ENCODE data around the gene PCDHGA12. TPM values are rescaled to one million over a fixed set of nuclear protein-coding genes. Genes with fewer than 3 reads are reported as not detected.
"Not testable (repeated sequence)": the region's sequence is repeated elsewhere in the genome, so short reads cannot be mapped to it uniquely, and the experiment has no call there.

PCDHGA12 gene
- total RNA-seq, 1 donor from 2014 or later: 3.6 TPM

GRCh38 chr5:141397756-141398551 lies 32.4 kb upstream of the PCDHGA12 start, which contains the start of gene PCDHGB5:
PCDHGB5 (plus strand) TSS chr5:141397947; CDS start chr5:141398128, 181 bp downstream.
- peak within 1 kb of the TSS; percentile 30 for H3K4me3 ChIP-seq (ENCODE audit: low read depth, low read length)
- DNase-seq (ENCODE audit: low read depth): not testable (repeated sequence)
- TF ChIP-seq CTCF (IDR thresholded peaks at IDR 0.05; ENCODE audit: insufficient read depth, low read length, poor library complexity, severe bottlenecking): peak; percentile 58

GRCh38 chr5:141398608-141399007 lies 31.7 kb upstream of the PCDHGA12 start:
- peaks cover 16% of the 10 kb centered on the region for H3K27me3 ChIP-seq (ENCODE audit: control insufficient read depth, insufficient read depth, low read length)
- H3K36me3 ChIP-seq (ENCODE audit: control insufficient read depth, insufficient read depth, low read length): no peaks in the 10 kb centered on the region
- no peak overlapping the region for H3K4me3 ChIP-seq (ENCODE audit: low read depth, low read length)
- no peak for TF ChIP-seq CTCF (IDR thresholded peaks at IDR 0.05; ENCODE audit: insufficient read depth, low read length, poor library complexity, severe bottlenecking)
- DNase-seq (ENCODE audit: low read depth): no peak

More at GRCh38 chr5:141397756-141398551, 32.4 kb upstream of the PCDHGA12 start, which contains the start of gene PCDHGB5:
- peaks cover 17% of the 10 kb centered on the region for H3K27me3 ChIP-seq (ENCODE audit: control insufficient read depth, insufficient read depth, low read length)
- not testable (repeated sequence) for H3K36me3 ChIP-seq (ENCODE audit: control insufficient read depth, insufficient read depth, low read length)

- no peaks in the 10 kb centered on the region for H3K36me3 ChIP-seq (ENCODE audit: control insufficient read depth, insufficient read depth, low read length)
- DNase-seq (ENCODE audit: low read depth): no peak
- peaks cover 15% of the 10 kb centered on the region for H3K27me3 ChIP-seq (ENCODE audit: control insufficient read depth, insufficient read depth, low read length)
- no peak overlapping the region for H3K4me3 ChIP-seq (ENCODE audit: low read depth, low read length)
- TF ChIP-seq CTCF (IDR thresholded peaks at IDR 0.05; ENCODE audit: insufficient read depth, low read length, poor library complexity, severe bottlenecking): no peak
Measured at GRCh38 chr5:141399555-141400258, 30.6 kb upstream of the PCDHGA12 start.

GRCh38 chr5:141402553-141403243 lies 27.6 kb upstream of the PCDHGA12 start, which contains the start of gene PCDHGA9:
PCDHGA9 (plus strand) TSS chr5:141402778; CDS start chr5:141402953, 175 bp downstream.
- DNase-seq (ENCODE audit: low read depth): no peak
- peak; percentile 21 for TF ChIP-seq CTCF (IDR thresholded peaks at IDR 0.05; ENCODE audit: insufficient read depth, low read length, poor library complexity, severe bottlenecking)
- H3K27me3 ChIP-seq (ENCODE audit: control insufficient read depth, insufficient read depth, low read length): peaks cover 14% of the 10 kb centered on the region
- no peaks in the 10 kb centered on the region for H3K36me3 ChIP-seq (ENCODE audit: control insufficient read depth, insufficient read depth, low read length)
- H3K4me3 ChIP-seq (ENCODE audit: low read depth, low read length): peak within 1 kb of the TSS; percentile 26

GRCh38 chr5:141403387-141403786 lies 26.9 kb upstream of the PCDHGA12 start:
- no peak overlapping the region for H3K4me3 ChIP-seq (ENCODE audit: low read depth, low read length)
- TF ChIP-seq CTCF (IDR thresholded peaks at IDR 0.05; ENCODE audit: insufficient read depth, low read length, poor library complexity, severe bottlenecking): no peak
- H3K36me3 ChIP-seq (ENCODE audit: control insufficient read depth, insufficient read depth, low read length): no peaks in the 10 kb centered on the region
- no peak for DNase-seq (ENCODE audit: low read depth)
- H3K27me3 ChIP-seq (ENCODE audit: control insufficient read depth, insufficient read depth, low read length): peaks cover 16% of the 10 kb centered on the region

Measured in kidney epithelial cell (primary cell).